GM12865 (cell line): ENCODE data around the gene ADARB2.
A peak's percentile ranks its signal among the peaks of the same experiment; 100 is the strongest.

Experiments used
- DNase-seq: peaks from one replicate; pipeline ENCODE4 v3.0.0; 2010; ENCODE audit warnings: low read depth
- H3K4me3 ChIP-seq: 2 replicates; pipeline ENCODE4 v1.5.1; 2011; ENCODE audit warnings: mild to moderate bottlenecking, low read depth, low read length, control low read depth
- TF ChIP-seq, protein P1 (sequence below): IDR thresholded peaks from 2 replicates; pipeline ENCODE4 v1.5.1; 2011; ENCODE audit warnings: low read length, control low read depth, low read depth, inconsistent platforms; ENCODE audit not compliant: insufficient read depth; ENCODE audit errors: missing control alignments

Gene ADARB2

DNA sequence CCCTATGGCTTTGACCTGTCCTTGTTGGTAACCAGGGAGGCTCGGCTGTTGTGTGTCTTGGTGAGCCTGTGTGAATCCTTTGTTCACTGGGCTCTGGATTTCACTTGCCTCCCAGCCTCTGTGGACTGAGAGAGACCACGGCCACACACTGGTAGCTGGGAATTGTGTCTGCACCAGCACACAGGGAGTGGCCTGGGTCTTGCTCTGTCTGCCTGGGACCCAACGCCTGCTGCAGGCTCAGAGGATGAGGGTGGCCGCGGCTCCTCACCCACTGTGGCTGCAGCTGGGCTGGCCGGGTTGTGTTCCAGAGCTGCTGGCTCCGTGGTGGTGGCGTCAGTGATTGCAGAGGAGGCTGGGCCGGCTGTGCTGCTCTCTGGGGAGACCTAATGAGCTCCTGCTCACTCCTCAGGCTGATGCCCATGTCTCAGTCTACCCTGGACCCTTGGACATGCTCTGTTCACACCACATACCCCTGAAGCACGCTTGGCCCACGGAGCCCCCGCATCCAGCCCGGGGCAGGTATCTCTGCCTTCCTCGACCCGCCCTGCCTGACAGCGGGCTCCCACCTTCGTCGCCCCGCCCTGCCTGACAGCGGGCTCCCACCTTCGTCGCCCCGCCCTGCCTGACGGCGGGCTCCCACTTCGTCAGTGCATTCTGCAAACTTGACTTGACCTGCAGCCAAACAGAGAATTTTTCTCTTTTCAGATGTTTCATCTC lies 328.5 kb downstream of the ADARB2 start:
- TF ChIP-seq, protein P1, sequence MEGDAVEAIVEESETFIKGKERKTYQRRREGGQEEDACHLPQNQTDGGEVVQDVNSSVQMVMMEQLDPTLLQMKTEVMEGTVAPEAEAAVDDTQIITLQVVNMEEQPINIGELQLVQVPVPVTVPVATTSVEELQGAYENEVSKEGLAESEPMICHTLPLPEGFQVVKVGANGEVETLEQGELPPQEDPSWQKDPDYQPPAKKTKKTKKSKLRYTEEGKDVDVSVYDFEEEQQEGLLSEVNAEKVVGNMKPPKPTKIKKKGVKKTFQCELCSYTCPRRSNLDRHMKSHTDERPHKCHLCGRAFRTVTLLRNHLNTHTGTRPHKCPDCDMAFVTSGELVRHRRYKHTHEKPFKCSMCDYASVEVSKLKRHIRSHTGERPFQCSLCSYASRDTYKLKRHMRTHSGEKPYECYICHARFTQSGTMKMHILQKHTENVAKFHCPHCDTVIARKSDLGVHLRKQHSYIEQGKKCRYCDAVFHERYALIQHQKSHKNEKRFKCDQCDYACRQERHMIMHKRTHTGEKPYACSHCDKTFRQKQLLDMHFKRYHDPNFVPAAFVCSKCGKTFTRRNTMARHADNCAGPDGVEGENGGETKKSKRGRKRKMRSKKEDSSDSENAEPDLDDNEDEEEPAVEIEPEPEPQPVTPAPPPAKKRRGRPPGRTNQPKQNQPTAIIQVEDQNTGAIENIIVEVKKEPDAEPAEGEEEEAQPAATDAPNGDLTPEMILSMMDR: no peak
- DNase-seq: no peak
- H3K4me3 ChIP-seq: no peak overlapping the region

DNA sequence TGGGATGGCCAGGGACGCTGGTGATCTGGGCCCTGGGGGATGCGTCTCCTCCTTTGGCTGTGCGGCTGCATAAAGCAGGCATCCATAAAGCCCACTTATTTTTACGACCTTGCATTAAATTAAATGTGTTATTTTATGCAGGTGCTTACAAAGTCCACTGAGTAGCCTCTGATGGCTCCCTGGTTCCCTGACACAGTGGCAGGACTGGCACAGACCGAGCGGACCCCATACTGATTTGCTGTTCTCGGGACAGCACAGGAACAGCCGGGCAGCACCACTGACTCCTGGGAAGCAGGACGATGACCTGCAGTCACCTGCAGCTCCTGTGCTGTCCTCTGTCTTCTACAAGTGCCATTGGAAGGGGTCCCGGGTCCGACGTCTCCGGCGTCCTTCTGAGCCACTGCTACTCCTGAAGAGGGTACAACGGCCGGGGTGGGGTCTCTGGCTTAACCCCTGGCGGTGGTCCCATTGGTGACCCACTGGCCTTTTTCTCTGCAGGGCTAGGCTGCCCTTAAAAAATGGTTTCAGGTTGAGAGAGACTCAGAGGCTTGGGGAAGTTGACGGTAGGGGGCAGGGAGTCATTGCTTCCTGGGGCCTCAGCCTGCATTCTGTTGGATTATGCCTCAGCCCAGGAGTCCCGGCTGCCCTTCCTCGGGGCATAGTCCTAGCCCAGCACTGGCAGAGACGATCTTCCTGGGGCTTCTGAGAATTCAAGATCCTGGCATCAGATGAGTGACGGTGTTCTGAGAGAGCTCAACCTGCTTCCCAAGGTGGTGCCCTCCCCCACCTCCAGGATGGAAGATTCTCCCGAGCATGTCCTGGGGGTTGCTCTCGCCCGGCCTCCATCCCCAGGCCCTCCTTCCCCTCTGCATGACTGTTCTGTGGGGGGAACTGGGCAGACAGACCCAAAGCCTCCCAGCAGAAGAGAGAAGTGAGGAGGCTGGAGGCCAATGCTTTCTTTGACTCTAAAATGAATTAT lies 330.1 kb downstream of the ADARB2 start:
- DNase-seq: no peak
- no peak overlapping the region for H3K4me3 ChIP-seq
- TF ChIP-seq, protein P1: no peak

DNA sequence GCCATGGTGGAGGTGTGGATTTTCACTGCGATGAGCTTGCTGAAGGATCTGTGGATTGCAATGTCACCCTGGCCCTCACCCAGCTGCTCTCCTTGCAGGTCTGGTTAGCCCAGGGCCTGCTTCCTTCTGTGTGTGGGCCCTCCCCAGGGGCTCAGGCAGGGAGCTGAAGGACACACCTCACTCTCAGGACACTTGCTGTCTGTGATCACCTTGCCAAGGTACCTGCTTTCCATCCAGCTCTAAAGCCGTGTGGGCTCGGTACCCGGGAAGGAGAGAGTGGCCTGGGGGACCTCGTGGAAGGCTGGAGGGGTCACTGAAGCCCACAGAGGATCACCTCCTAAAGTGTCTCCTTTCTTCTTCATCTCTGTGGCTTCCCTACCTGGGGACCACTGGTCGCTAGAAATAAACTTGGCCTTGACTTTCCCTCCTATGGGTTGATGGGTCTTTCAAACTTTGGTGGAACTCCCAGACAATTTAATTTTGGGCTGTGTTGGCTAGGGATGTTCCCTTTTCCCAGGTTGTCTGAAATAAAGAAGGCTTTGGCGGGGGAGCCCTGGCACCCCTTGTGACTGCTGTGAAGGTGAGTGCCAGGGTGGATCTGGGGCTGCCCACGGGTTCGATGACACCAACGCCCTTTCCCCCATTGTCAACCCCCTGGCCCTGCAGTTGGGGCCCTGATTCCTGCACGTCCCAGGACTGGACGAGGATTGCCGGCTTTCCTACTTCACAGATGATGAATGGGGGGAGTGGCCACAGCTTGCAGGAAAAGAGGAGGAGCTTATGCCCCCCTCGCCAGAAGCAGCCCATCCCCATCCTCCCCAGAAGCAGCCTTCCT lies 331.0 kb downstream of the ADARB2 start:
- TF ChIP-seq, protein P1: no peak
- no peak overlapping the region for H3K4me3 ChIP-seq
- DNase-seq: no peak

DNA sequence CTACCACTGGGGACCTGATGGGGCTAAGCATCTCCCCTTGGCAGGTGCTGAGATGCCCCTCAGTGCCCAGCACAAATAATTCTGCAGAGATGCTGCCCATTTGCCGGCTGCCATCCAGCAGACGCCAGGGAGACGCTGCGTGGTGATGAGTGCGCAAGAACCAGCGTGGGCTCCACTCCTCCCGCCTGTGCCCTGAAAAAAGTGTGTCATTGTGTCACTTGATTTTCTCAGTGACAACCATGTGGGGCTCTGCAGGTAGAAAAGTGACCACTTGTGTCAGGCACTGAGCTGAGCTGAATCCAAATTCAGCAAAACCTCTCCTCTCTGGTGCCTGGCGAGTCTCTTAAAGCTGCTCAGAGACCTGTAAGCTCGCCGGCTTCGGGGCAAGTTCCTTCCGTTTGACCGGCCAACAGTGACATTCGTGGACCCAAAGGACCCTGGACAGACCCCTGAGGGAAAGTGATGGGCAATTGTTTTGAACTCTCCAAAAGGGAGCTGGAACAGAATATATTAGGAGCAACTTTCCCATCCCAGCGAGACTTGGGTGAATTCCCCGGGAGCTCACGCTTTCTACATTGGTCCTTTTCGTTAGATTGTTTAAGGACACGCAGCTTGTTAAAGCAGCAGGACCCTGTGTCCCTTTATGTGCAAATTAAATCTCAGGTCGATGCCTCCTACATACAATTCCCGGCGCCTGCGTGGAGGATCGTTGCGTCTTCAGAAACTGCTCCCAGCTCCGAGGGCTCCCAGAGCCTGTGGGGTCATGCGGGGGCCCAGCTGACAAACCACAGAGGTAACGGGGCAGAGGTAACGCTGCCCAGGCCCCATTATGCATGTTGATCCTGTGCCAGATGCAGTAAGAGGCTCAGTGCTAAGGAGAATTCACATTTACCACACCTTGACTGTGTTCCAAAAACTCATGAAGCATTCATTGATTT lies 332.7 kb downstream of the ADARB2 start:
- TF ChIP-seq, protein P1: no peak
- H3K4me3 ChIP-seq: no peak overlapping the region
- DNase-seq: no peak

DNA sequence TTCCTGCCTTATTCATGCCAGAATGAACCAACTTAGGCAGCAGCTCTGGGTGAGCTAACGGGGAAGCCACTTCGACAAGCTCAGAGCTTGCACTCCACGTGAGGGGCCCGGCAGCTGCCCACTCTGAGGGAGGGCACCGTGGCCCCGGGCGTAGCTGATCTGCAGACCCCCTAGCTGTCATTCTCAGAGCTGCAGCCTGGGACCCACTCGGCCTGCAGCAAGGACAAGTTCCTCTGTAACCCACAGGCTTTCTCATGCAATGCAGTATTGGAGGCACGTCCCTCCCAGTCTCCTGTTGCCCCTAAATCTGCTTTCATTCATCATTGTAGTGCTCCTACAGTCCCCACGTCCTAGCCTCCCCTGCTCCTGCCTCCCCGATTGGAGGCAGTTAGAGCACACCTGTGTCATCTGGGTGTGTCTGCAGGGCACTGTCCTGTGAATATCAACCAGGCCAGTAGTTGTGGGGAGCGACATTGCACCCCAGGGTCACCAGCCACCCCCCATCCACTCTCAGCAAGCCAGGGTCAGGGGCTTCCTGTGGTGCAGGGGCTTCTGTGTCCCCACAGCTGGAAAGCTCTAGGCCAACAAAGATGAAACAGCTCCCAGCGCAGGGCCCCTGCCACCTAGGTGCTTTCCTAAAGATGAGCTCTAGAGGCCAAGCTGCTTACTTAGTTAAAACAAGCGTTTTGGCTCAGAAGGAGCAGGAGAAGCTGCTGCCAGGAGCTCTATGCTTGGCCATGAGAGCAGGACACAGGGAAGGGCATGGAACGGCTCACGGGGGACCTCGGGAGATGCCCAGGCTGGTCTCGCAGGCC lies 333.6 kb downstream of the ADARB2 start:
- no peak overlapping the region for H3K4me3 ChIP-seq
- DNase-seq: no peak
- TF ChIP-seq, protein P1: peak; percentile 11
